Measurements from ENCODE around the gene APOL3.

GRCh38 chr22:36201630-36202319, 41.2 kb upstream of the APOL3 start, which contains the start of gene APOL4:
- TF ChIP-seq CTCF (conservative IDR thresholded peaks at IDR 0.05) = no peak
- TF ChIP-seq EZH2 (IDR thresholded peaks at IDR 0.05; ENCODE audit: low read depth) = no peak

Measured in PC-9 (cell line).